ENCODE data around the gene COL4A2. TPM values are rescaled to one million over a fixed set of nuclear protein-coding genes. Genes with fewer than 3 reads are reported as not detected.

The COL4A2 gene
- total and polyA plus RNA-seq, 4 donors = 8.0 to 45.2 (median 40.3) TPM

GRCh38 chr13:110273254-110273653, 33.8 kb upstream of the COL4A2 start:
- Histone ChIP-seq H3K36me3 (ENCODE audit: control insufficient read depth in 4 of 4, insufficient read depth in 3 of 4, low read depth in 1 of 4, low read length in 3 of 4) (no peaks in the 10 kb centered on the region), H3K9me3 (ENCODE audit: control insufficient read depth in 4 of 4, low read length in 3 of 4) (no peaks in the 10 kb centered on the region), H3K27ac (ENCODE audit: low read depth in 1 of 2, low read length in 2 of 2) (no peak overlapping the region), H3K4me1 (ENCODE audit: control insufficient read depth in 4 of 4, insufficient read depth in 4 of 4, low read length in 3 of 4) (no peaks in the 10 kb centered on the region), H3K4me3 (ENCODE audit: low read depth in 1 of 3, low read length in 3 of 3) (no peak overlapping the region), H3K27me3 (ENCODE audit: control insufficient read depth in 4 of 4, insufficient read depth in 4 of 4, low read length in 3 of 4) (no peaks in the 10 kb centered on the region), H3K9ac (ENCODE audit: low read depth in 1 of 2, low read length in 2 of 2) (no peak overlapping the region)
- 86% methylated on average over 6 of the region's 6 CpGs for WGBS
- TF ChIP-seq SP1 (IDR thresholded peaks at IDR 0.05) (no peak), GABPA (IDR thresholded peaks at IDR 0.05 in 1 of 2, conservative IDR thresholded peaks at IDR 0.05 in 1 of 2) (no peak), CTCF (IDR thresholded peaks at IDR 0.05; ENCODE audit: low read depth, low read length, missing input control) (no peak), FOXA1 (IDR thresholded peaks at IDR 0.05) (no peak), ATF3 (IDR thresholded peaks at IDR 0.05) (no peak), TAF1 (conservative IDR thresholded peaks at IDR 0.05) (no peak), NR2F2 (IDR thresholded peaks at IDR 0.05) (no peak), EGR1 (IDR thresholded peaks at IDR 0.05; ENCODE audit: low read depth in 2 of 2) (no peak), RXRA (IDR thresholded peaks at IDR 0.05) (no peak), JUND (IDR thresholded peaks at IDR 0.05) (no peak), HNF4G (IDR thresholded peaks at IDR 0.05) (no peak), HNF4A (conservative IDR thresholded peaks at IDR 0.05) (no peak)
- no peak for DNase-seq (ENCODE audit: low spot score)

- Histone ChIP-seq H3K4me1 (ENCODE audit: control insufficient read depth in 4 of 4, insufficient read depth in 4 of 4, low read length in 3 of 4) (no peaks in the 10 kb centered on the region), H3K9me3 (ENCODE audit: control insufficient read depth in 4 of 4, low read length in 3 of 4) (no peaks in the 10 kb centered on the region), H3K27ac (ENCODE audit: low read depth in 1 of 2, low read length in 2 of 2) (no peak overlapping the region), H3K36me3 (ENCODE audit: control insufficient read depth in 4 of 4, insufficient read depth in 3 of 4, low read depth in 1 of 4, low read length in 3 of 4) (no peaks in the 10 kb centered on the region), H3K4me3 (ENCODE audit: low read depth in 1 of 3, low read length in 3 of 3) (no peak overlapping the region), H3K27me3 (ENCODE audit: control insufficient read depth in 4 of 4, insufficient read depth in 4 of 4, low read length in 3 of 4) (no peaks in the 10 kb centered on the region), H3K9ac (ENCODE audit: low read depth in 1 of 2, low read length in 2 of 2) (no peak overlapping the region)
- WGBS = 86% methylated on average over 5 of the region's 5 CpGs
- DNase-seq (ENCODE audit: low spot score) = no peak
- TF ChIP-seq ATF3 (IDR thresholded peaks at IDR 0.05) = no peak
- TF ChIP-seq YY1 (IDR thresholded peaks at IDR 0.05) = no peak
- no peak for TF ChIP-seq REST (IDR thresholded peaks at IDR 0.05)
- no peak for TF ChIP-seq JUND (IDR thresholded peaks at IDR 0.05)
- TF ChIP-seq HNF4G (IDR thresholded peaks at IDR 0.05) = no peak
- TF ChIP-seq RXRA (IDR thresholded peaks at IDR 0.05) = no peak
Observed at GRCh38 chr13:110274687-110275086, 32.4 kb upstream of the COL4A2 start.

Measured in liver (tissue), 9 donors.